Keratinocyte (primary cell): ENCODE measurements around the gene PRKCA. TPM values are rescaled to one million over a fixed set of nuclear protein-coding genes. Genes with fewer than 3 reads are reported as not detected.

ENCODE experiments used
- DNase-seq: peaks from one replicate; pipeline ENCODE4 v3.0.0-alpha.2; 2011; ENCODE audit warnings: low read depth, missing footprints, low spot score
- FAIRE-seq: peaks from 2 replicates; lab custom pipeline; 2011; peaks lifted over from hg19 to GRCh38; lab: Jason Lieb, UNC
- H2AFZ ChIP-seq: 2 replicates; pipeline ENCODE4 v1.6.0; 2012; ENCODE audit warnings: low read length, control low read depth, inconsistent platforms; ENCODE audit not compliant: control insufficient read depth
- H3K27ac ChIP-seq: 2 replicates; pipeline ENCODE4 v1.5.1; 2011; ENCODE audit warnings: low read length; ENCODE audit not compliant: control insufficient read depth, insufficient read depth
- H3K27me3 ChIP-seq: 3 replicates; pipeline ENCODE4 v1.6.0; 2011; ENCODE audit warnings: low read length; ENCODE audit not compliant: control insufficient read depth, insufficient read depth; ENCODE audit errors: extremely low read depth
- H3K36me3 ChIP-seq, 2 experiments: 2 replicates in 1 of 2; 3 replicates in 1 of 2; pipeline ENCODE4 v1.5.1; 2011; ENCODE audit warnings: low read length in 2 of 2, mild to moderate bottlenecking in 1 of 2; ENCODE audit not compliant: control insufficient read depth in 2 of 2, insufficient read depth in 2 of 2; ENCODE audit errors: extremely low read depth in 1 of 2
- H3K4me1 ChIP-seq: 3 replicates; pipeline ENCODE4 v1.5.1; 2011; ENCODE audit warnings: low read length; ENCODE audit not compliant: control insufficient read depth, insufficient read depth; ENCODE audit errors: extremely low read depth
- H3K4me2 ChIP-seq: 3 replicates; pipeline ENCODE4 v1.6.0; 2011; ENCODE audit warnings: low read depth, low read length; ENCODE audit not compliant: control insufficient read depth, insufficient read depth; ENCODE audit errors: extremely low read depth
- H3K4me3 ChIP-seq, 3 experiments: fragments of 200-600 bp in 1 of 3; sonication (generic) in 1 of 3; 2 replicates in 2 of 3; 3 replicates in 1 of 3; pipeline ENCODE4 v1.5.1; 2011 to 2016; ENCODE audit warnings: low read length in 3 of 3, mild to moderate bottlenecking in 3 of 3, control low read depth in 2 of 3, inconsistent platforms in 1 of 3, low read depth in 1 of 3, mixed read lengths in 1 of 3, mixed run types in 1 of 3, moderate library complexity in 1 of 3; ENCODE audit not compliant: control insufficient read depth in 2 of 3, insufficient read depth in 2 of 3; ENCODE audit errors: extremely low read depth in 1 of 3
- H3K79me2 ChIP-seq: 2 replicates; pipeline ENCODE4 v1.6.0; 2012; ENCODE audit warnings: low read length; ENCODE audit not compliant: control insufficient read depth, insufficient read depth
- H3K9ac ChIP-seq: 3 replicates; pipeline ENCODE4 v1.6.0; 2011; ENCODE audit warnings: low read length; ENCODE audit not compliant: control insufficient read depth, insufficient read depth; ENCODE audit errors: extremely low read depth
- H3K9me1 ChIP-seq: 3 replicates; pipeline ENCODE4 v1.6.0; 2011; ENCODE audit warnings: low read length; ENCODE audit not compliant: control insufficient read depth, insufficient read depth; ENCODE audit errors: extremely low read depth
- H3K9me3 ChIP-seq: 2 replicates; pipeline ENCODE4 v1.5.1; 2012; ENCODE audit warnings: low read depth, low read length; ENCODE audit not compliant: control insufficient read depth
- H4K20me1 ChIP-seq: 3 replicates; pipeline ENCODE4 v1.6.0; 2011; ENCODE audit warnings: low read length; ENCODE audit not compliant: control insufficient read depth, insufficient read depth; ENCODE audit errors: extremely low read depth
- EZH2 ChIP-seq: IDR thresholded peaks from one replicate; pipeline ENCODE4 v1.6.1; 2012; ENCODE audit warnings: inconsistent platforms, mild to moderate bottlenecking, low read length, moderate library complexity
- dilution Hi-C: fragments of 300-500 bp; cut with MboI; formaldehyde crosslinking; loops from one replicate; pipeline ENCODE4 v1.7.0; 2020; ENCODE audit warnings: low sequenced_read_pairs; ENCODE audit not compliant: extremely low pct_ligation_motif_present
- polyA plus RNA-seq, 5 experiments: library from polyadenylated mRNA; depleted of rRNA in 3 of 5; stranded (reverse) in 3 of 5; stranded (forward) in 1 of 5; unstranded in 1 of 5; fragments of >200 nt; gene quantifications; 1 replicate in 1 of 5; 2 replicates in 3 of 5; 3 replicates in 1 of 5; pipeline versions ENCODE4 v1.2.1 to v1.2.3, GENCODE V29; 2011 to 2012; ENCODE audit warnings: missing spikeins in 2 of 5, low read depth in 1 of 5, low replicate concordance in 1 of 5
- TF ChIP-seq, protein P1 (sequence below), 3 experiments: IDR thresholded peaks in 1 of 3; conservative IDR thresholded peaks in 1 of 3; optimal IDR thresholded peaks in 1 of 3; 2 replicates in 2 of 3; 3 replicates in 1 of 3; pipeline versions ENCODE3 to v1.5.1; 2011; ENCODE audit warnings: low read length in 3 of 3, mild to moderate bottlenecking in 3 of 3, moderate library complexity in 2 of 3, control low read depth in 1 of 3, inconsistent platforms in 1 of 3; ENCODE audit not compliant: insufficient read depth in 2 of 3; ENCODE audit errors: extremely low read depth in 1 of 3

PRKCA gene
- polyA plus RNA-seq, 1 donor (not counting 4 experiments of a cell fraction or from before 2014, with no cell fraction given): 3.6 TPM

DNA sequence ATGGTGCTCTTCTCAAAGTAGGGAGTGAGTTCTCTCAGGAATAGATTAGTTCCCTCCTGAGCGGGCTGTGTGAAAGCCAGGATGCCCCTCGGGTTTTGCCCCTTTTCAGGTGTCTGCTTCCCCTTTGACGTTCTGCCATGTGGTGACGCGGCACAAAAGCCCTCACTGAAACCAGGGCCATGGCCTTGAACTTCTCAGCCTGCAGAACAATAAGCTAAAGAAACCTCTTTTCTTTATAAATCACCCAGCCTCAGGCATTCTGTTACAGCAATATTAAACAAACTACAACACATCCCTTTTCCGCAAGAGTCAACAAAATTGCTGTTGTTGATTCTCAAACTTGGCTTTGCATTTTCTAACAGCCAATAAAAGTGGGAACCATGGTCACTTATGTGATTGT lies 517.1 kb downstream of the PRKCA start:
- no peak overlapping the region for H3K9ac ChIP-seq
- no peaks in the 10 kb centered on the region for H3K9me3 ChIP-seq
- dilution Hi-C loops: no loop called here
- H3K4me1 ChIP-seq: no peaks in the 10 kb centered on the region
- DNase-seq (no peak), FAIRE-seq (no peak)
- H3K79me2 ChIP-seq: no peaks in the 10 kb centered on the region
- H2AFZ ChIP-seq: no peak overlapping the region
- peaks cover 2% of the 10 kb centered on the region for H3K27me3 ChIP-seq
- no peak overlapping the region for H3K27ac ChIP-seq
- H4K20me1 ChIP-seq: no peaks in the 10 kb centered on the region
- TF ChIP-seq EZH2: no peak
- TF ChIP-seq, protein P1, sequence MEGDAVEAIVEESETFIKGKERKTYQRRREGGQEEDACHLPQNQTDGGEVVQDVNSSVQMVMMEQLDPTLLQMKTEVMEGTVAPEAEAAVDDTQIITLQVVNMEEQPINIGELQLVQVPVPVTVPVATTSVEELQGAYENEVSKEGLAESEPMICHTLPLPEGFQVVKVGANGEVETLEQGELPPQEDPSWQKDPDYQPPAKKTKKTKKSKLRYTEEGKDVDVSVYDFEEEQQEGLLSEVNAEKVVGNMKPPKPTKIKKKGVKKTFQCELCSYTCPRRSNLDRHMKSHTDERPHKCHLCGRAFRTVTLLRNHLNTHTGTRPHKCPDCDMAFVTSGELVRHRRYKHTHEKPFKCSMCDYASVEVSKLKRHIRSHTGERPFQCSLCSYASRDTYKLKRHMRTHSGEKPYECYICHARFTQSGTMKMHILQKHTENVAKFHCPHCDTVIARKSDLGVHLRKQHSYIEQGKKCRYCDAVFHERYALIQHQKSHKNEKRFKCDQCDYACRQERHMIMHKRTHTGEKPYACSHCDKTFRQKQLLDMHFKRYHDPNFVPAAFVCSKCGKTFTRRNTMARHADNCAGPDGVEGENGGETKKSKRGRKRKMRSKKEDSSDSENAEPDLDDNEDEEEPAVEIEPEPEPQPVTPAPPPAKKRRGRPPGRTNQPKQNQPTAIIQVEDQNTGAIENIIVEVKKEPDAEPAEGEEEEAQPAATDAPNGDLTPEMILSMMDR (optimal IDR thresholded peaks at IDR 0.05 in 1 of 3, IDR thresholded peaks at IDR 0.05 in 1 of 3, conservative IDR thresholded peaks at IDR 0.05 in 1 of 3; ENCODE audit: extremely low read depth in 1 of 3, insufficient read depth in 2 of 3, low read length in 3 of 3): no peak
- H3K36me3 ChIP-seq: no peaks in the 10 kb centered on the region
- H3K4me3 ChIP-seq: no peak overlapping the region
- H3K9me1 ChIP-seq: no peaks in the 10 kb centered on the region
- H3K4me2 ChIP-seq: no peak overlapping the region

DNA sequence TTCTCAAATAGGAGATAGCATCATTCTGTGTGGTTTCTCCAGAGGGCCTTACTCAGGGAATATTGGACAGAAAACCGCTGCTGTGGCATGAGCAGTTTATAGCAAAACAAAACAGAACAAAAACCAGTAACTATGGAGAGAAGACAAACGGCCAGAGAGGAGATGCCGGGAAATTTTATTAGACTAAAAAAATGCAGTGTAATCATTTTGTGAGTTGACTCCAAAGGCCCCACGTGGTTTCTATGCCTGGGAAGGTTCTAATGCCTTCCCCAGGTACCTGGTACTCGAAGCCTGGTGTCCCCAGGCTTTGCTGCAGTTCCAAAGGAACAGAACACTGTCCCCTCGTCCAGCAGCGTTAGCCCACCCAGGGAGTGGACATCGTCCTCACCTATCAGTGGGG lies 519.6 kb downstream of the PRKCA start:
- Histone ChIP-seq H3K9me3 (no peaks in the 10 kb centered on the region), H3K4me1 (no peaks in the 10 kb centered on the region), H3K4me3 (no peak overlapping the region), H3K9ac (no peak overlapping the region), H4K20me1 (no peaks in the 10 kb centered on the region), H3K27ac (no peak overlapping the region), H2AFZ (no peak overlapping the region), H3K9me1 (no peaks in the 10 kb centered on the region), H3K27me3 (peaks cover 2% of the 10 kb centered on the region), H3K79me2 (no peaks in the 10 kb centered on the region), H3K36me3 (no peaks in the 10 kb centered on the region), H3K4me2 (no peak overlapping the region)
- dilution Hi-C loops: no loop called here
- no peak for TF ChIP-seq EZH2
- TF ChIP-seq, protein P1 (optimal IDR thresholded peaks at IDR 0.05 in 1 of 3, IDR thresholded peaks at IDR 0.05 in 1 of 3, conservative IDR thresholded peaks at IDR 0.05 in 1 of 3; ENCODE audit: extremely low read depth in 1 of 3, insufficient read depth in 2 of 3, low read length in 3 of 3): no peak
- DNase-seq (no peak), FAIRE-seq (no peak)
